Right cardiac atrium (tissue), 5 donors: ENCODE measurements around the gene RIPOR3. TPM values are rescaled to one million over a fixed set of nuclear protein-coding genes. Genes with fewer than 3 reads are reported as not detected.
"Not testable (repeated sequence)": the region's sequence is repeated elsewhere in the genome, so short reads cannot be mapped to it uniquely, and the experiment has no call there.

Experiments used
- ATAC-seq, 2 donors: fragments of 200-7000 bp; cut with Tn5 transposase; one replicate each; pipeline versions ENCODE4 v1.8.0 to v1.9.1; 2020; ENCODE audit warnings: moderate library complexity in 2 of 2, mild to moderate bottlenecking in 1 of 2
- DNase-seq, 3 donors: peaks; one replicate each; pipeline ENCODE4 v3.0.0-alpha.2; 2020
- H3K27ac ChIP-seq: one replicate; pipeline ENCODE4 v1.5.1; 2013; ENCODE audit warnings: mild to moderate bottlenecking, low read length, control low read depth, moderate library complexity
- H3K27me3 ChIP-seq: one replicate; pipeline ENCODE4 v1.6.1; 2013; ENCODE audit not compliant: control insufficient read depth, insufficient read depth
- H3K4me1 ChIP-seq: one replicate; pipeline ENCODE4 v1.6.1; 2013; ENCODE audit warnings: low read length; ENCODE audit not compliant: control insufficient read depth, insufficient read depth
- H3K4me3 ChIP-seq: one replicate; pipeline ENCODE4 v1.5.1; 2013; ENCODE audit warnings: low read length, control low read depth
- H3K9me3 ChIP-seq: one replicate; pipeline ENCODE4 v1.6.1; 2013; ENCODE audit warnings: low read length; ENCODE audit not compliant: control insufficient read depth
- WGBS: extraction: QIAGEN DNeasy Blood & Tissue Kit; methylation state at CpG from one replicate; pipeline ENCODE4 v1.1.7; 2013; 5-methylcytosine and 5-hydroxymethylcytosine counted together
- intact Hi-C, 4 donors: fragments of 100-400 bp; cut with DNase I; formaldehyde crosslinking; loops; one replicate each; pipeline versions ENCODE4 v1.11.0 to v1.14.0; 2022 to 2023
- polyA plus RNA-seq: library from polyadenylated mRNA; stranded (reverse); fragments of 200-250 nt; gene quantifications from one replicate; pipeline ENCODE4 v1.2.3, GENCODE V29; 2013
- total RNA-seq, 4 donors: library from RNA; stranded (reverse); fragmentation: NEBNext Ultra II Directional; extraction: Animal tissue kit (Norgen Biotek cat#: 25700); gene quantifications; one replicate each; pipeline ENCODE4 v1.2.1, GENCODE V29; 2021
- donor health status: healthy with polysubstance abuse.
- donor health status: DM: no; HTN: yes; CAD: no.
- donor health status: DM: no; HTN: no; CAD: no.
- donor health status: DM: no; HTN: yes; CAD: no; lungs with severe emphysema.
- donor health status: DM: yes; HTN: yes; CAD: no.

RIPOR3 gene
- total and polyA plus RNA-seq, 5 donors: 2.1 to 12.9 (median 3.5) TPM

DNA sequence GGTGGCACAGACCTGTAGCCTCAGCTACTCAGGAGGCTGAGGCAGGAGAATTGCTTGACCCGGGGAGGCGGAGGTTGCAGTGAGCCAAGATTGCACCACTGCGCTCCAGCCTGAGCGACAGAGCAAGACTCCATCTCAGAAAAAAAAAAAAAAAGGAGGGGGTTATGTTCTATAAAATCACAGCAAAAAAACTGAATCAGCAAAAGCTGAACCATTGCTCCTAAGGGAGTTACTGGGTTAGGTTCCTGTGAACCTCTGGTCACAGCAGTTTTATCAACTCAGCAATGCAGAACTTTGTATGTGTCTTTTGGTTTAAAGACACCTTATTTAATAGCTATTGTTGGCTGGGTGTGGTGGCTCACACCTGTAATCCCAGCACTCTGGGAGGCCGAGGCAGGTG lies 92.6 kb downstream of the RIPOR3 start:
- ATAC-seq, DNase-seq, H3K9me3 ChIP-seq, H3K27ac ChIP-seq, H3K27me3 ChIP-seq, H3K4me1 ChIP-seq, intact Hi-C loops, H3K4me3 ChIP-seq: not testable (repeated sequence)
- 98% methylated on average over 5 of the region's 5 CpGs for WGBS

- no peak overlapping the region for H3K27ac ChIP-seq
- WGBS: 75% methylated on average over 7 of the region's 7 CpGs
- DNase-seq: peak in 1 of 3 donors; percentile 35
- no peaks in the 10 kb centered on the region for H3K9me3 ChIP-seq
- ATAC-seq: no peak
- H3K27me3 ChIP-seq: no peaks in the 10 kb centered on the region
- H3K4me1 ChIP-seq: peaks cover under 1% of the 10 kb centered on the region
- intact Hi-C loops: no loop called here
- no peak overlapping the region for H3K4me3 ChIP-seq
Observed at GRCh38 chr20:50598074-50598473, 93.3 kb downstream of the RIPOR3 start.

- no peaks in the 10 kb centered on the region for H3K9me3 ChIP-seq
- no peak for ATAC-seq
Observed at GRCh38 chr20:50597406-50597969, 93.9 kb downstream of the RIPOR3 start.

GRCh38 chr20:50596694-50597021 lies 94.7 kb downstream of the RIPOR3 start:
- Histone ChIP-seq H3K27ac (no peak overlapping the region), H3K9me3 (no peaks in the 10 kb centered on the region), H3K4me1 (peaks cover 2% of the 10 kb centered on the region), H3K4me3 (no peak overlapping the region), H3K27me3 (no peaks in the 10 kb centered on the region)
- 87% methylated on average over 11 of the region's 11 CpGs for WGBS
- intact Hi-C loops: no loop called here
- peak in 1 of 3 donors; percentile 43 for DNase-seq
- ATAC-seq: no peak

More at GRCh38 chr20:50597406-50597969, 93.9 kb downstream of the RIPOR3 start:
- H3K27me3 ChIP-seq: no peaks in the 10 kb centered on the region
- WGBS: 75% methylated on average over 22 of the region's 22 CpGs
- H3K4me3 ChIP-seq: no peak overlapping the region
- DNase-seq: peak in 2 of 3 donors; percentile 44 to 45
- intact Hi-C loops: no loop called here
- peaks cover 2% of the 10 kb centered on the region for H3K4me1 ChIP-seq
- H3K27ac ChIP-seq: no peak overlapping the region

GRCh38 chr20:50595988-50596693 lies 95.2 kb downstream of the RIPOR3 start:
- DNase-seq (peak in 1 of 3 donors; percentile 52), ATAC-seq (peak in 1 of 2 donors; percentile 2)
- Histone ChIP-seq H3K27ac (no peak overlapping the region), H3K4me1 (peaks cover 2% of the 10 kb centered on the region), H3K27me3 (no peaks in the 10 kb centered on the region), H3K9me3 (no peaks in the 10 kb centered on the region), H3K4me3 (no peak overlapping the region)
- intact Hi-C loops: no loop called here
- WGBS: 38% methylated on average over 15 of the region's 15 CpGs

DNA sequence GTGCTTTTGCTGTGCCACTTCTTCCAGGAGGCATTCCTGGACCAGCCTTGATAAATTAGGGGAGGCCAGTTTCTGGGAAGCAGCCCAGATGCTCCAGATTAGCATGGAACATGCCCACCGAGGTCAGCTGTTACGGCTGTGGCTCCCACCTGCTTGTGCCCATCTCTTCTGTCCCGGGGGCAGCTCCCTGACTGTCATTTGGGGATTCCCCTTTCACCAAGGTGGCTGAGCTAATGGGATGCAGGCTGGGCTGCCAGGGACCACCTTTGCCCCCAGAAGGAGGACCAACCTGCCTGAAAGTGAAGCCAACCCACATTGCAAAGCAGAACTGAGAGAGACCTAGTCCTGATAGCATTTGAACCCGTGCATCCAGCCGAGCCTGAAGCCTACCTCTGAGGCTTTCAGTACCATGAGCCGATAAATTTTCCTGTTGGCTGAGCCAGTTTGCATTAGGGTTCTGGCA lies 95.9 kb downstream of the RIPOR3 start:
- no peaks in the 10 kb centered on the region for H3K27me3 ChIP-seq
- 65% methylated on average over 6 of the region's 6 CpGs for WGBS
- ATAC-seq (no peak), DNase-seq (peak in 1 of 3 donors; percentile 14)
- no peaks in the 10 kb centered on the region for H3K9me3 ChIP-seq
- intact Hi-C loops: no loop called here
- no peak overlapping the region for H3K27ac ChIP-seq
- no peak overlapping the region for H3K4me3 ChIP-seq
- H3K4me1 ChIP-seq: peaks cover 2% of the 10 kb centered on the region

DNA sequence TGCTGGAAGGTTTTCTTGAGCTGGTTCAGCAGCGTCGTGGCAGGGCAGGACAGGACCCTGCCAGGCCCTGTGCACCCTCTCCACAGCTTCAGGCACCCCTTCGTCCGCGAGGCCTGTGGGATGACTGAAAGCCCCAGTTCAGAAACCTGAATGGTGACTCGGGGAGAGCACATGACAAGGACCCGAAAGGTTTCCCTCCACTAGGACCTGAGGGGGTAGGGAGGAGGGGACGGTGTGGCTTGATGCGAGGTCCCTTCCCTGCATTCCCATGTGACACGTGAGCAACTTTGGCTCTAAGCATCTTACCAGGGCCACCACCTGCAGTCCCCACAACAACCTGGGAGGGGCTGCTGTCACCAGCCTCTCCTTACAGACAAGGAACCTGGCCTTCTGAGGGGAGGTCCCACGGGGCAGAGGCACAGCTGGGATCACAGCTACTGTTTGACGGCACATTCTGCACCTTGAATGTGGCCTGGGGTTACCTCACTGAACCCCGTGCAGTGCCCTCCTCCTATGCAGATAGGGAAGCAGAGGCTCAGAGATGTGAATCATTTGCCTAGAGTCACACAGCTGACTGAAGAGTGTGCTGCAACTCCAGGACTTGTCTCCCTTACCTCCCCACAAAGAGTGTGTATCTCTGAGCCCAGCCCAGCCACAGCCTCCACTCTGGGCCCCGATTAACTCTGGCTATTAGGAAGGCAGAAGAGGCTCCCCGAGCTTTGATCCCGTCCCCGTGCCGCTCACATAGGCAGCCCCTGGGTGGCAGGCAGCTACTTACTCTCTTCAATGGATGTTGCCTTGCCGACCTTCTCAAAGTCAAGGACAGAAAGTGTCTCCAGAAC lies 96.5 kb downstream of the RIPOR3 start:
- H3K27ac ChIP-seq: no peak overlapping the region

DNA sequence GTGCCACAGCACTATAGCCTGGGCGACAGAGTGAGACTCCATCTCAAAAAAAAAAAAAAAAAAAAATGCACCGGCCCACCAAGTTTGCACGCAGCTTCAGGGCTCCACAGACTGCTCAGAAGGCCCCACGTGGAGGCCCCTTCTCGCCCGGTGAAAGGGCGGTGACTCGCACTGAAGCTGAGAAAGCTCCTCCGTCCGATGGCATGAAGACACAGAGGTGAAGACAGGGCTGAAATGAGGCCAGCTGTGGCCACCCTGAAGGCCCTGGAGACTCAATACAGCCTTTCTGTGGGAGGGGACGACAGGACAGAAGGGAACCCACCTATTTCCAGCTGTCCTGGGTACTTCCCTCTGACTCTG lies 97.1 kb downstream of the RIPOR3 start:
- H3K9me3 ChIP-seq: no peaks in the 10 kb centered on the region
- H3K4me3 ChIP-seq: no peak overlapping the region
- H3K4me1 ChIP-seq: peaks cover 2% of the 10 kb centered on the region
- WGBS: 63% methylated on average over 11 of the region's 11 CpGs
- no peak overlapping the region for H3K27ac ChIP-seq
- ATAC-seq: no peak
- peak in 1 of 3 donors; percentile 40 for DNase-seq
- intact Hi-C loops: no loop called here
- no peaks in the 10 kb centered on the region for H3K27me3 ChIP-seq

More for the DNA sequence above, 96.5 kb downstream of the RIPOR3 start:
- Histone ChIP-seq H3K4me3 (no peak overlapping the region), H3K4me1 (peaks cover 2% of the 10 kb centered on the region), H3K9me3 (no peaks in the 10 kb centered on the region), H3K27me3 (no peaks in the 10 kb centered on the region)
- ATAC-seq (peak in 1 of 2 donors; percentile 6), DNase-seq (peak in 1 of 3 donors; percentile 45)
- intact Hi-C loops: no loop called here
- WGBS: 54% methylated on average over 19 of the region's 19 CpGs

DNA sequence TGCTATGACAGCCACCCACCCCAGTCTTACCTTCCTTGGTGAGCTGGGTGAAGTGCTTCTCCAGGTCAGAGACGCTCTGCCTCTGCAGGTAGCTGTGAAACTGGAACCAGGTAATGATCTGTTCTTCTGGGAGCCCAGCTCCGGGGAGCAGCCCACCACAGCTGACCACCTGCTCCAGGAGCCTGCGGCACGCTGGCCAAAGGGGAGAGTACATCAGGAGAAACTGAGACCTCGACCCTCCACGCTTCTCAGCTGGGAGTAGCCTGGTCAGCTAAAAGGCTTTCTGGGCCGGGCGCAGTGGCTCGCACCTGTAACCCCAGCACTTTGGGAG lies 98.4 kb downstream of the RIPOR3 start:
- ATAC-seq (no peak), DNase-seq (peak in 1 of 3 donors; percentile 25)
- Histone ChIP-seq H3K4me3 (no peak overlapping the region), H3K27ac (no peak overlapping the region), H3K9me3 (no peaks in the 10 kb centered on the region), H3K4me1 (peaks cover 2% of the 10 kb centered on the region), H3K27me3 (no peaks in the 10 kb centered on the region)
- 94% methylated on average over 9 of the region's 9 CpGs for WGBS
- intact Hi-C loops: no loop called here

- ATAC-seq: peak; percentile 57 to 78
- no peaks in the 10 kb centered on the region for H3K27me3 ChIP-seq
- 38% methylated on average over 19 of the region's 19 CpGs for WGBS
- H3K4me3 ChIP-seq: no peak overlapping the region
- DNase-seq: peak; percentile 58 to 91 (median 88)
- peaks cover 2% of the 10 kb centered on the region for H3K4me1 ChIP-seq
- intact Hi-C loops: no loop called here
- no peak overlapping the region for H3K27ac ChIP-seq
- no peaks in the 10 kb centered on the region for H3K9me3 ChIP-seq
Observed at GRCh38 chr20:50592282-50593004, 98.9 kb downstream of the RIPOR3 start.
